GM12873 (cell line): Measurements from ENCODE around the gene SV2C.

Experiments used
- CTCF ChIP-seq: IDR thresholded peaks from 2 replicates; pipeline ENCODE4 v1.5.1; 2012; ENCODE audit warnings: low read depth, mild to moderate bottlenecking, moderate library complexity, low read length, control low read depth; ENCODE audit not compliant: insufficient read depth; ENCODE audit errors: missing control alignments

The SV2C gene

GRCh38 chr5:76065258-76065657 lies 17.9 kb upstream of the SV2C start:
- TF ChIP-seq CTCF: no peak

DNA sequence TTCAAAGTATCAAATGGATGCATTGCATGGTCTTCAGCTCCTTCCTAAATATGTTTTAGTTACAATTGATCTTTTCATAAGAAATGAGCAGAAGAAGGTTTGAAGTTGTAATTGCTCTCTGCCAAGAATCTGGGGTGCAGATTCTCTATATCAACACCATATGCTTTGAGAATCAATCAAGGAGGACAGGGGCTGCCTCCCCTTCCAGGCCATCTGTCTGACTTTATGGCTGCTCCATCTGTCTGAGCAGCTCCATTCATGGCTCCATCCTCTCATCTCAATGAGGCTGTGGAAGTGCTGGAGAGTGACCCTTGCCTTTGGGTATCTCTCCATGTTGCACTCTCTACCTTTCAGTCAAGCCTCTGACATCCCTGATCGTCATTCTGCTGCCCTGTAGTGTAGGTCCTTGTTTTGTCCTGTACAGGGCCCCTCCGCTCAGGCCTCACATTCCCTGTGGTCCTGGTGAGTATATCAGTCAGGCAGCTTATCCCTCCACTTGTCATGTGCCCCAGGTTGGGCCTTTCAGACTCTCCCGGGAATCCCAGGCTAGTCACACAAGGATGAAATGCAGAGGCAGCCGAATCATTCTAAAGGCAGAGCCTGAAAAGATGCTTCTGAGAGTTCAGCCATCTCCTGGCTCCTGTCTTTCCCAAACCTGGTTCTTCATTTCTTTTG lies 14.0 kb upstream of the SV2C start:
- no peak for TF ChIP-seq CTCF

GRCh38 chr5:76074487-76075065 lies 8.6 kb upstream of the SV2C start:
- peak; percentile 77 for TF ChIP-seq CTCF

DNA sequence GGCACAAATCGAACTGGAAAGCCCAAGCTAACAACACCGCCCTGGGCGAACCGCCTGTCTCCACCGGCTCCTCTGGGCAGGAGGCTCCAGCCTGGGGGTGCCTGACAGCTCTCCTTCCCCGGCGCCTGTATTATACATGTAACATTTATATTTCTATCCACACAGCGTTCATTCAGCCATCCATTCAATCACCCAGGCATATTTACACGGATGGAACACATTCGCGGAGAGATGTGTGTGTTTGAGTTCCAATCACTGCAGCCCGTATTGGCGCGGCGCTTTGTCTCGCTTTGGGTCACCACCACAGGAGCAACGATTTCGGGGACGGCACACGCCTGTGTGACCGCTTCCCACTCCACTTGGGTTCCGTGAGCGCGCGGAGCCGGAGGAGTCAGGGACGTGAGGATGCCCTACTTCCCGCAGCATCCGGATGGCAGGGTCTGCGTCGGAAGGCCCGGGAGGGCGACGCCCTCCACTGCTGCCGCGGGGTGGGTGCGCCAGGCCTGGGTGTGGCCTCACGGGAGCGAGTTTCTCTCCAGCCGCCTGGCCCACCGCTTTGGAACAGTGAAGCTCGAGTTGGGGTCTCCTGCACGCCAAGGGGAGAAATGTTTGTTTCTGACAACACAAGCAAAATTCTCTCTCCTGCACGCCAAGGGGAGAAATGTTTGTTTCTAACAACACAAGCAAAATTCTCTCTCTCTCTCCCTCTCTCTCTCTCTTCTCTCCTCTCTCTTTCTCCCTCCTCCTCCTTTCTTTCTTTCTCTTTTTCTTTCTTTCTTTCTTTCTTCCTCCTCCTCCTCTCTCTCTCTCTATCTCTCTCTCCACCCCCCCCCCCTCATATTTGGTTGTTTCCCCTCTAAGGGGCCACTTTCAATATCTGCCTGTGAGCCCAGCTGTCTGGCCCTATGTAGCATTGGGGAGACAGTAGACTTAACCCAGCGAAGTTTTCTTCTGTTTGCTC lies 1.1 kb upstream of the SV2C start:
- TF ChIP-seq CTCF: no peak

- no peak for TF ChIP-seq CTCF
These were observed 642 bp downstream of the SV2C start for GRCh38 chr5:76083555-76084495.

DNA sequence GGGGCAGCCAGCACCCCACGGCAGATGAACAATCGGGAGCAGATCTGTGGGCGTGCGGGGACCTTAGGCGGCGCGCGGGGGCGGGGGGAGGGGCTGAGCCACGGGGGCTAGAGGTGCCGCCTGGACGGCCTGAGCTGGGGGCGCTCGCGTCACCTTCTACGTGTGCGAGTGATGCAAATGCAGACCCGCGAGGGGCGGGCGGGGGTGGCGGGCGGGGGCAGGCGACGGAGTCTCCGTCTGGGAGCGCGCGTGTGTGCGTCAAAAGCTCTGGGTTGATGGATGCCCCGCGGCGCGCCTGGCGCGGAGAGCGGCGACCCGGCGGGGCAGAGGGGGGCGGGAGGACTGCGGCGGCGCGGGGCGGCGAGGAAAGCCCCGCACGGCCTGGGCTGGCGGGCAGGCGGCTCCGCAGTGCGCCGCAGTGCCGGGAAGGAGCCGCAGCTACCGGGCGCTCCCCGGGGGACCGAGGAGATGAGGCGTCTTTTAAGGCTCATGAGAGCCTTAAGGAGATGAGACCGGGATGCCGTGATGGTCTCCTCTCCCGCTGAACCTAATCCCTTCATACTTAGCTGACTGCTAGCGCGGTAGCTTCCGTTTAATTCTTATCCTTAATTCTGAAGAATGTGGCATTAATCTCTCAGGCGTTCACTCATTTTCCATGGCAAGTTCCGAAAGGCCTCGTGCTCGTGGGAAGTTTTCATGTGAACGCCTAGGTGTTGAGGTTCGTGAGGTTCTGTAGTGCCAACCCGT lies 1.5 kb downstream of the SV2C start:
- no peak for TF ChIP-seq CTCF
